DMS153 treated with DMSO at 0.1 percent for 48 hours (cell line): Measurements from ENCODE around the gene D2HGDH.
"Not testable (repeated sequence)": the region's sequence is repeated elsewhere in the genome, so short reads cannot be mapped to it uniquely, and the experiment has no call there.

Experiments used
- DNase-seq: peaks from one replicate; lab custom pipeline; 2025; ENCODE audit not compliant: unreplicated experiment; lab: John Stamatoyannopoulos, UW

Gene D2HGDH

GRCh38 chr2:241817821-241818215, 83.4 kb downstream of the D2HGDH start:
- DNase-seq: not testable (repeated sequence)
